Nephron (organoid): ENCODE measurements around the gene ETNK2.
A peak's percentile ranks its signal among the peaks of the same experiment; 100 is the strongest.

Experiments used
- H3K27ac Mint-ChIP-seq, 3 experiments: 2 replicates each; pipeline ENCODE4 v1.8.0; 2020; ENCODE audit warnings: mixed read lengths in 3 of 3, mild to moderate bottlenecking in 2 of 3, moderate library complexity in 1 of 3
- H3K27me3 Mint-ChIP-seq: 2 replicates; pipeline ENCODE4 v1.8.0; 2021; ENCODE audit warnings: low read depth, mild to moderate bottlenecking, moderate library complexity, mixed read lengths
- H3K36me3 Mint-ChIP-seq: 2 replicates; pipeline ENCODE4 v1.8.0; 2020; ENCODE audit warnings: low read depth, mixed read lengths
- H3K4me1 Mint-ChIP-seq: 2 replicates; pipeline ENCODE4 v1.8.0; 2020; ENCODE audit warnings: mixed read lengths
- H3K4me3 Mint-ChIP-seq, 3 experiments: 2 replicates each; pipeline ENCODE4 v1.8.0; 2020; ENCODE audit warnings: mild to moderate bottlenecking in 3 of 3, mixed read lengths in 3 of 3, moderate library complexity in 2 of 3
- H3K9me3 Mint-ChIP-seq: 2 replicates; pipeline ENCODE4 v1.8.0; 2020; ENCODE audit warnings: mixed read lengths
- TF ChIP-seq, protein P1 (sequence below), 3 experiments: fragments of 200-600 bp; sonication (generic); IDR thresholded peaks; one replicate each; pipeline ENCODE4 v1.5.0; 2021; ENCODE audit warnings: antibody characterized with exemption in 3 of 3; ENCODE audit not compliant: unreplicated experiment in 3 of 3

ETNK2 gene

DNA sequence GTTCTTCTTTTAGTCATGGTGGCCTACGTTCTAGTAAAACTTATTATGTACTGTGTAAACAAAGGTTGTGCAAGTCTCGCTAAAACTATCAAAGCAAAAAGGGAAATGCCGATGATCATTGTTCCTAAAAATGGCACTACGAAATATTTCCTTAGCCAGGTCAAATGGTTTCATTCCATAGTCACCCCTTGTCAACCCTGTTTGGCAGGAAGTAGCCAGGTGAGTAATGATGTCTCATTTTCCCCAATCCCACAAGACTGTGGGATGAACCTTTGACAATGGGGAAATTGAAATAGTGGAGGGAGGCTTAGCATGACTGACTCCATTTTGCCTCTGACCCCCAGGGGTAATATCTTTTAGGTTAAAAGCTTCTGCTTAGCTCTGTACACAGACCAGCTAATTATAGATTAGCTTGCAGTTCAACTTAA is 19.9 kb upstream of the ETNK2 start:
- TF ChIP-seq, protein P1, sequence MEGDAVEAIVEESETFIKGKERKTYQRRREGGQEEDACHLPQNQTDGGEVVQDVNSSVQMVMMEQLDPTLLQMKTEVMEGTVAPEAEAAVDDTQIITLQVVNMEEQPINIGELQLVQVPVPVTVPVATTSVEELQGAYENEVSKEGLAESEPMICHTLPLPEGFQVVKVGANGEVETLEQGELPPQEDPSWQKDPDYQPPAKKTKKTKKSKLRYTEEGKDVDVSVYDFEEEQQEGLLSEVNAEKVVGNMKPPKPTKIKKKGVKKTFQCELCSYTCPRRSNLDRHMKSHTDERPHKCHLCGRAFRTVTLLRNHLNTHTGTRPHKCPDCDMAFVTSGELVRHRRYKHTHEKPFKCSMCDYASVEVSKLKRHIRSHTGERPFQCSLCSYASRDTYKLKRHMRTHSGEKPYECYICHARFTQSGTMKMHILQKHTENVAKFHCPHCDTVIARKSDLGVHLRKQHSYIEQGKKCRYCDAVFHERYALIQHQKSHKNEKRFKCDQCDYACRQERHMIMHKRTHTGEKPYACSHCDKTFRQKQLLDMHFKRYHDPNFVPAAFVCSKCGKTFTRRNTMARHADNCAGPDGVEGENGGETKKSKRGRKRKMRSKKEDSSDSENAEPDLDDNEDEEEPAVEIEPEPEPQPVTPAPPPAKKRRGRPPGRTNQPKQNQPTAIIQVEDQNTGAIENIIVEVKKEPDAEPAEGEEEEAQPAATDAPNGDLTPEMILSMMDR (IDR thresholded peaks at IDR 0.05; ENCODE audit: unreplicated experiment in 3 of 3) = no peak

DNA sequence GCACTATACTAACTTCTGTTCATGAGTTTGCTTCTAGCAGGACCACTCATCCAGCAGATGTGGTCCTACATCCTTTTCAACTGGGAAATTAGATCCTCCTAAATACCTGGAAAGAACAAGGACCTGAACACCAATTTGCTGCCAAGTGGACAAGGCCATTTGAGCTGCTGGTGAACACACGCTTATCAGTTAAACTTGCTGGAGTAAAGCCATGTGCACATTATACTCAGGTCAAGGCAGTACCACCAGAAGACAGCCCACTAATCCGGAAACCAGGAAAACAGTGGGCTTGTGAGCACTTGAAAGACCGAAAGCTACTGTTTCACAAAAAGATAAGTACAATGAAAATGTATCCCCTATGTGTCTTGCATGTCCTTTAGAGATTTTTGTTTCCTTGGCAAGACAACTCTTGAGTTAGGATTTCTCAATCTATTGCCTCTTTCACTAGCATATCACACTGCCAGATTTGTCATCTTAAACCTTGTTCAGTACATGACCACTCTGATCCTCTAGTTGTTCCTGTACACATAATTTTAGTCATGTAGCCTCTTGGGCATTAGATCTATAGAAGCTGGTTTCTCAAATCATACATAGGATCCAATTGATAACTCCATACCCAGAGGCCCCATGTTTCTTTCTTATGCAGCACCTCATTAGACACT is 18.8 kb upstream of the ETNK2 start:
- Mint-ChIP-seq H3K27ac (no peak overlapping the region), H3K4me1 (no peaks in the 10 kb centered on the region), H3K27me3 (no peaks in the 10 kb centered on the region), H3K36me3 (no peaks in the 10 kb centered on the region), H3K4me3 (no peak overlapping the region), H3K9me3 (peaks cover 5% of the 10 kb centered on the region)
- TF ChIP-seq, protein P1 (IDR thresholded peaks at IDR 0.05; ENCODE audit: unreplicated experiment in 3 of 3) = no peak

More for the DNA sequence above, 19.9 kb upstream of the ETNK2 start:
- Mint-ChIP-seq H3K9me3 (peaks cover 5% of the 10 kb centered on the region), H3K27me3 (no peaks in the 10 kb centered on the region), H3K4me1 (no peaks in the 10 kb centered on the region), H3K27ac (no peak overlapping the region), H3K36me3 (no peaks in the 10 kb centered on the region), H3K4me3 (no peak overlapping the region)

DNA sequence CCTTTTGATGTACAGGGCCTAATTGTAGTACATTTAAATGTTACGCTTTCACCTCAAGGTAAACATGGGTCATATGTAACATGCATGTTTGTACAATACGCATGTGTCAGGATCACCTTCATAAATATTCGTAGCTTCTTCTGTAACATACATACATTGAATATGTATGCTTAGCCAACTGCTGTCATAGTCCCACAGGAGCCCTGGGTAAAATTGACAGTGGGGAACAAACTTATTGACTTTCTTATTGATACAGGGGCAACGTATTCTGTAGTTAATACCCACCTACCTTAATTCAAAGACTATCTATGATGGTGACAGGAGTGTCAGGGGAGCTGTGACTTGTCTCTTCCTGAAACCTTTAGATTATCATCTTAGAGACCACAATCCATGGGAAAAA is 18.0 kb upstream of the ETNK2 start:
- Mint-ChIP-seq H3K27me3 (no peaks in the 10 kb centered on the region), H3K4me1 (no peaks in the 10 kb centered on the region), H3K36me3 (no peaks in the 10 kb centered on the region), H3K9me3 (peaks cover 5% of the 10 kb centered on the region), H3K4me3 (no peak overlapping the region), H3K27ac (no peak overlapping the region)
- TF ChIP-seq, protein P1 (IDR thresholded peaks at IDR 0.05; ENCODE audit: unreplicated experiment in 3 of 3) = no peak

DNA sequence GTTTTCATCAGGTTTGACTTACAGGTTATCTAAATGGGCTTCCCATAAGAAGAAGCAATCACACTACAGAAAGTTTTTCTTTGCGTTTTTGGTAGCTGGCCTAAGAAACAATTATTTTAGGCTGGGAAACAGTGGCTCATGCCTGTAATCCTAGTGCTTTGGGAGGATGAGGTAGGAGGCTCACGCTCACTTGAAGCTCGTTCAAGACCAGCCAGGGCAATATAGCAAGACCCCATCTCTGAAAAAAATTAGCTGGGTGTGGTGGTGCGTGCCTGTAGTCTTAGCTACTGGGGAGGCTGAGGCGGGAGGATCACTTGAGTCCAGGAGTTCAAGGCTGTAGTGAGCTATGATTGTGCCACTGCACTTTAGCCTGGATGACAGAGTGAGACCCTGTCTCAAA is 15.9 kb upstream of the ETNK2 start:
- Mint-ChIP-seq H3K4me1 (no peaks in the 10 kb centered on the region), H3K4me3 (no peak overlapping the region), H3K36me3 (no peaks in the 10 kb centered on the region), H3K9me3 (peaks cover 5% of the 10 kb centered on the region), H3K27me3 (peaks cover 3% of the 10 kb centered on the region), H3K27ac (no peak overlapping the region)
- TF ChIP-seq, protein P1 (IDR thresholded peaks at IDR 0.05; ENCODE audit: unreplicated experiment in 3 of 3) = no peak

DNA sequence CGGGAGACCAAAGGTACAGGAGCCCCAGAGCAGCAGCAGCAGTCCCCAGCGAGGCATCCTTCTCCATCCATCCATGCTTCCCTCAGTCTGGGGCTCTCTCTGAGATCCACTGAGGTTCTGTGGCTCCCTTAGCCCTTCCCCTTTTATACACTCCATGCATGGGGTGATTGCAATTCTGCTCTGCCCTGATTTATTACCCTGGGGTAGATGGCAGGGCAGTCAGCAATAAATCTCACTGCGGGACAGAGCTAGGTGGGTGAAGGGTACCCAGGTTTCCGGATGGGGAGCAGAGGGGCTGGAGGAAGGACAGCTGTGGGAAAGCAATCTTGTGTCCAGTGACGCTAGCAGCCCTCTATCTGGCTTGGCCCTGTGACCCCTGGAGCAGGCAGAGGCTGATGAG is 14.4 kb upstream of the ETNK2 start, which contains the start of gene REN:
TSS of gene REN (minus strand) at position 119 of the 400 bp plus-strand sequence. CDS start at position 75, 44 bp downstream.
- no peaks in the 10 kb centered on the region for H3K36me3 Mint-ChIP-seq
- H3K27ac Mint-ChIP-seq = no peak within 1 kb of the TSS
- TF ChIP-seq, protein P1 (IDR thresholded peaks at IDR 0.05; ENCODE audit: unreplicated experiment in 3 of 3) = no peak
- H3K4me3 Mint-ChIP-seq = no peak within 1 kb of the TSS
- peaks cover 3% of the 10 kb centered on the region for H3K9me3 Mint-ChIP-seq
- H3K4me1 Mint-ChIP-seq = no peaks in the 10 kb centered on the region
- H3K27me3 Mint-ChIP-seq = peaks cover 10% of the 10 kb centered on the region

DNA sequence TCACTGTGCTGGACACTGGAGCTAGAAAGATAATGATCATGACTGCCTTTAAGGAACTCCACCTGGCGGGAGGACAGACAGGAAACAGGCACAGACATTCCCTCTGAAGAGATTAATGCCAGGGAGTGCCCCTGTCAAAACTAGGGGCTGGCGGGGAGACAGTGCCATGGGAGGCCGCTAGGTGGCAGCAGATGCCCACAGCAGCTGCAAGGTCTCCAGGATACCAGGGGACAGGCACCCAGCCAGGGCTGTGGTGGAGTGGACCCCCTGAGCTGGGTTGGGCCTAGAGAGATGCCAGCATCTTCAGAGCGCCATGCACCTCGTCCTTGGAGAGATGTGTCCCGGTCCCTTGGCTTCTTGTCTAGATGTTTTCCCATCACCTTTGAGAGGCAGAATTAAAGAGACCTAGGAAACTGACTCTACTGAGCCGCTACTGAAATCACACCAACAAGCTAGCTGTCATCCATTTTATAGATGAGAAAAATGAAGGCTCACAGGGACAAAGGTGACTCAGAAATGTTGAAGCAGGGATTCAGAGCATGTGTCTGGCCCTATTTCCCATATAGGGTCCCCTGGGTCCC is 10.7 kb upstream of the ETNK2 start:
- peaks cover 19% of the 10 kb centered on the region for H3K27me3 Mint-ChIP-seq
- H3K36me3 Mint-ChIP-seq = no peaks in the 10 kb centered on the region
- peaks cover 6% of the 10 kb centered on the region for H3K4me1 Mint-ChIP-seq
- H3K9me3 Mint-ChIP-seq = no peaks in the 10 kb centered on the region
- TF ChIP-seq, protein P1 (IDR thresholded peaks at IDR 0.05; ENCODE audit: unreplicated experiment in 3 of 3) = peak; percentile 98 to 99 (median 99)
- H3K4me3 Mint-ChIP-seq = no peak overlapping the region
- no peak overlapping the region for H3K27ac Mint-ChIP-seq
